Liver (tissue), 9 donors: ENCODE data around the gene CENPF. TPM values are rescaled to one million over a fixed set of nuclear protein-coding genes. Genes with fewer than 3 reads are reported as not detected.

ENCODE experiments used
- DNase-seq: peaks from one replicate; pipeline ENCODE4 v3.0.0-alpha.2; 2017; ENCODE audit warnings: low spot score
- H3K27ac ChIP-seq, 2 donors: one replicate each; pipeline ENCODE4 v1.7.0; 2013; ENCODE audit warnings: inconsistent platforms in 2 of 2, low read length in 2 of 2, control low read depth in 1 of 2, low read depth in 1 of 2, mild to moderate bottlenecking in 1 of 2
- H3K27me3 ChIP-seq, 4 donors: one replicate each; pipeline versions ENCODE4 v1.6.1 to v1.7.0; 2013; ENCODE audit warnings: low read length in 3 of 4, inconsistent platforms in 1 of 4, mild to moderate bottlenecking in 1 of 4, moderate library complexity in 1 of 4; ENCODE audit not compliant: control insufficient read depth in 4 of 4, insufficient read depth in 4 of 4
- H3K36me3 ChIP-seq, 4 donors: one replicate each; pipeline versions ENCODE4 v1.6.1 to v1.7.0; 2013; ENCODE audit warnings: low read length in 3 of 4, mild to moderate bottlenecking in 3 of 4, low read depth in 1 of 4, moderate library complexity in 1 of 4; ENCODE audit not compliant: control insufficient read depth in 4 of 4, insufficient read depth in 3 of 4
- H3K4me1 ChIP-seq, 4 donors: one replicate each; pipeline versions ENCODE4 v1.6.1 to v1.7.0; 2013; ENCODE audit warnings: low read length in 3 of 4, mild to moderate bottlenecking in 3 of 4, moderate library complexity in 1 of 4; ENCODE audit not compliant: control insufficient read depth in 4 of 4, insufficient read depth in 4 of 4
- H3K4me3 ChIP-seq, 3 donors: one replicate each; pipeline versions ENCODE4 v1.6.1 to v1.7.0; 2013; ENCODE audit warnings: low read length in 3 of 3, control low read depth in 1 of 3, low read depth in 1 of 3, mild to moderate bottlenecking in 1 of 3
- H3K9ac ChIP-seq, 2 donors: one replicate each; pipeline ENCODE4 v1.7.0; 2013; ENCODE audit warnings: low read length in 2 of 2, mild to moderate bottlenecking in 2 of 2, moderate library complexity in 2 of 2, control low read depth in 1 of 2, low read depth in 1 of 2
- H3K9me3 ChIP-seq, 4 donors: one replicate each; pipeline versions ENCODE4 v1.6.1 to v1.7.0; 2013; ENCODE audit warnings: low read length in 3 of 4; ENCODE audit not compliant: control insufficient read depth in 4 of 4
- ATF3 ChIP-seq: IDR thresholded peaks from 2 replicates; pipeline ENCODE4 v1.6.1; 2016; ENCODE audit warnings: antibody characterized with exemption
- CTCF ChIP-seq: fragments of 150-350 bp; IDR thresholded peaks from 2 replicates; pipeline ENCODE4 v1.5.1; 2017; ENCODE audit warnings: improper control_type of control experiment, low read depth, low read length; ENCODE audit not compliant: missing input control
- EGR1 ChIP-seq, 2 donors: IDR thresholded peaks; 2 replicates each; pipeline ENCODE4 v1.6.1; 2016 to 2018; ENCODE audit warnings: antibody characterized with exemption in 2 of 2, low read depth in 2 of 2
- FOXA1 ChIP-seq: IDR thresholded peaks from 2 replicates; pipeline ENCODE4 v1.6.1; 2016; ENCODE audit warnings: antibody characterized with exemption
- FOXA2 ChIP-seq: IDR thresholded peaks from 2 replicates; pipeline ENCODE4 v1.6.1; 2016; ENCODE audit warnings: antibody characterized with exemption
- GABPA ChIP-seq, 2 donors: IDR thresholded peaks in 1 of 2; conservative IDR thresholded peaks in 1 of 2; 2 replicates each; pipeline ENCODE4 v1.6.1; 2016; ENCODE audit warnings: antibody characterized with exemption in 2 of 2, mild to moderate bottlenecking in 1 of 2, moderate library complexity in 1 of 2
- HNF4A ChIP-seq, 2 donors: conservative IDR thresholded peaks; 2 replicates each; pipeline ENCODE4 v1.6.1; 2016; ENCODE audit warnings: antibody characterized with exemption in 2 of 2, mild to moderate bottlenecking in 2 of 2
- HNF4G ChIP-seq: IDR thresholded peaks from 2 replicates; pipeline ENCODE4 v1.6.1; 2016; ENCODE audit warnings: antibody characterized with exemption
- JUND ChIP-seq, 2 donors: IDR thresholded peaks; 2 replicates each; pipeline ENCODE4 v1.6.1; 2016; ENCODE audit warnings: antibody characterized with exemption in 2 of 2
- NR2F2 ChIP-seq: IDR thresholded peaks from 2 replicates; pipeline ENCODE4 v1.6.1; 2016; ENCODE audit warnings: antibody characterized with exemption
- RAD21 ChIP-seq, 2 donors: IDR thresholded peaks; 2 replicates each; pipeline ENCODE4 v1.6.1; 2016; ENCODE audit warnings: antibody characterized with exemption in 2 of 2, mild to moderate bottlenecking in 2 of 2
- REST ChIP-seq: IDR thresholded peaks from 2 replicates; pipeline ENCODE4 v1.6.1; 2016; ENCODE audit warnings: antibody characterized with exemption, mild to moderate bottlenecking
- RXRA ChIP-seq, 2 donors: IDR thresholded peaks; 2 replicates each; pipeline ENCODE4 v1.6.1; 2017 to 2018; ENCODE audit warnings: antibody characterized with exemption in 2 of 2, mild to moderate bottlenecking in 1 of 2
- SP1 ChIP-seq: IDR thresholded peaks from 2 replicates; pipeline ENCODE4 v1.6.1; 2018; ENCODE audit warnings: antibody characterized with exemption, mild to moderate bottlenecking
- TAF1 ChIP-seq: conservative IDR thresholded peaks from 2 replicates; pipeline ENCODE4 v1.6.1; 2016; ENCODE audit warnings: antibody characterized with exemption, mild to moderate bottlenecking
- YY1 ChIP-seq: IDR thresholded peaks from 2 replicates; pipeline ENCODE4 v1.6.1; 2016; ENCODE audit warnings: antibody characterized with exemption, mild to moderate bottlenecking
- ZBTB33 ChIP-seq: IDR thresholded peaks from 2 replicates; pipeline ENCODE4 v1.6.1; 2016; ENCODE audit warnings: antibody characterized with exemption
- WGBS: extraction: QIAGEN DNeasy Blood & Tissue Kit; methylation state at CpG from one replicate; pipeline ENCODE4 v1.1.7; 2013; 5-methylcytosine and 5-hydroxymethylcytosine counted together
- polyA plus RNA-seq, 2 donors: library from polyadenylated mRNA; stranded (reverse) in 1 of 2; unstranded in 1 of 2; fragments of 200-250 nt in 1 of 2; fragments of >200 nt in 1 of 2; fragmentation: Nextera tagmentation in 1 of 2; extraction: Ambion mirVana in 1 of 2; gene quantifications; one replicate each; pipeline versions ENCODE4 v1.2.1 to v1.2.3, GENCODE V29; 2013 to 2015
- total RNA-seq, 2 donors: library from RNA; depleted of rRNA; stranded (reverse); fragments of >200 nt; gene quantifications; one replicate each; pipeline ENCODE4 v1.2.3, GENCODE V29; 2014
- TF ChIP-seq, protein P1 (sequence below): IDR thresholded peaks from 2 replicates; pipeline ENCODE4 v1.6.1; 2016; ENCODE audit warnings: antibody characterized with exemption
- donor health status: healthy.
- donor health status: healthy.
- donor health status: healthy.
- donor health status: healthy.
- donor health status: healthy.

CENPF gene
- total and polyA plus RNA-seq, 4 donors, result 0.08 to 47.3 (median 1.5) TPM

- TF ChIP-seq EGR1 (IDR thresholded peaks at IDR 0.05; ENCODE audit: low read depth in 2 of 2), result no peak
- TF ChIP-seq JUND (IDR thresholded peaks at IDR 0.05), result no peak
- no peak for TF ChIP-seq SP1
- TF ChIP-seq HNF4G, result no peak
- no peak for TF ChIP-seq FOXA2
- TF ChIP-seq YY1, result no peak
- no peak for TF ChIP-seq FOXA1
- no peak for TF ChIP-seq CTCF
- no peak for TF ChIP-seq REST
- no peak for TF ChIP-seq TAF1
- Histone ChIP-seq H3K36me3 (no peaks in the 10 kb centered on the region), H3K27ac (no peak overlapping the region), H3K9me3 (no peaks in the 10 kb centered on the region), H3K4me1 (no peaks in the 10 kb centered on the region), H3K27me3 (peaks cover 0 to 2% (median 0%) of the 10 kb centered on the region in 4 donors), H3K4me3 (no peak overlapping the region), H3K9ac (no peak overlapping the region)
- 46% methylated on average over 4 of the region's 4 CpGs for WGBS
- no peak for DNase-seq
These were observed 97.4 kb downstream of the CENPF start for GRCh38 chr1:214700437-214700836.

DNA sequence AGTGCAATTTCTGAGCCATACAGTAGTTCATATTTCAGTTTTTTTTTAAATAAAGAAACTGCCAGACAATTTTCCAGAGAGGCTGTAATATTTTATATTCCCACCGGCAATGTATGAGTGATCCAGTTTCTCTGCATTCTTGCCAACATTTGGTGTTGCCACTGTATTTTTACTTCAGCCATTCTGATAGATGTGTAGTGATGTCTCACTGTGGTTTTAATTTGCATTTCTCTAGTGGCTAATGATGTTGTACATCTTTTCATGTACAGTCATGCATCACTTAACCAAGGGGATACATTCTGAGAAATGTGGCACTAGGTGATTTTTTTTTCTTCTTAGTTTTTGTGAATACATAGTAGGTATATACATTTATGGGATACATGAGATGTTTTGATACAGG is 99.6 kb downstream of the CENPF start:
- Histone ChIP-seq H3K4me1 (no peaks in the 10 kb centered on the region), H3K27me3 (peaks cover 0 to 1% (median 0%) of the 10 kb centered on the region in 4 donors), H3K4me3 (no peak overlapping the region), H3K27ac (no peak overlapping the region), H3K9me3 (no peaks in the 10 kb centered on the region), H3K9ac (no peak overlapping the region), H3K36me3 (no peaks in the 10 kb centered on the region)
- 90% methylated on average over 1 of the region's 1 CpG for WGBS
- TF ChIP-seq EGR1 (IDR thresholded peaks at IDR 0.05; ENCODE audit: low read depth in 2 of 2), result no peak
- no peak for TF ChIP-seq HNF4A (conservative IDR thresholded peaks at IDR 0.05)
- TF ChIP-seq ZBTB33, result no peak
- TF ChIP-seq NR2F2, result no peak
- TF ChIP-seq RXRA (IDR thresholded peaks at IDR 0.05), result no peak
- no peak for TF ChIP-seq RAD21 (IDR thresholded peaks at IDR 0.05)
- TF ChIP-seq HNF4G, result no peak
- TF ChIP-seq, protein P1, sequence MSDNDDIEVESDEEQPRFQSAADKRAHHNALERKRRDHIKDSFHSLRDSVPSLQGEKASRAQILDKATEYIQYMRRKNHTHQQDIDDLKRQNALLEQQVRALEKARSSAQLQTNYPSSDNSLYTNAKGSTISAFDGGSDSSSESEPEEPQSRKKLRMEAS, result no peak
- no peak for TF ChIP-seq FOXA2
- no peak for TF ChIP-seq SP1
- TF ChIP-seq GABPA (IDR thresholded peaks at IDR 0.05 in 1 of 2, conservative IDR thresholded peaks at IDR 0.05 in 1 of 2), result no peak
- no peak for TF ChIP-seq ATF3
- no peak for TF ChIP-seq FOXA1
- TF ChIP-seq TAF1, result no peak
- no peak for TF ChIP-seq JUND (IDR thresholded peaks at IDR 0.05)
- DNase-seq, result no peak
